ENCODE results near the gene SNX32. TPM values are rescaled to one million over a fixed set of nuclear protein-coding genes. Genes with fewer than 3 reads are reported as not detected.
A peak's percentile ranks its signal among the peaks of the same experiment; 100 is the strongest.

The SNX32 gene
- total and polyA plus RNA-seq, 2 of the 13 experiments (the other 11 are each of a cell fraction or from before 2014, with no cell fraction given) = 0.09 to 0.34 TPM

DNA sequence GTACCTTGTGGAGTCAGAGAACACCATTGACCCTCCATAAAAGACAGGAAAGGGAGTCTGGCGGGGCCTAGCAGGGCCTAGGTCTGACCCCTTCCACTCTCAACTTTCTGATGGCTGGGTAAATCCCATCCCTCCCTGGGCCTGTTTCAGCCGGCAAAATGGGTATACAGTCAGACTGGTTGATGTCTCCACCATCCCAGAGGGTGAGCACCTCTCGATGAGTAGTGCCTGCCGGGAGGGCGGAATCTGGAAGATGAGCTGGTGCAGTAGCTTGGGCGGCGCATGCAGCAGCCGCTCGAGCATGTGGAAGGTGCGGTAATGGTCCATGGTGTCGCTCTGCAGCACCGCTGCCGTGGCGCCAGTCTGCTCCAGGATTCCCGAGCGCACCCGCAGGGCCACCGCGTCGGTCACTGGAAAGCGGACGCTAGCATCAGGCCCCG is 54.0 kb downstream of the SNX32 start (continued):
- no peak for TF ChIP-seq ZNF337 (CRISPR knock-in tag; IDR thresholded peaks at IDR 0.05; ENCODE audit: borderline replicate concordance, low read depth)
- TF ChIP-seq ZNF556 (CRISPR knock-in tag; IDR thresholded peaks at IDR 0.05; ENCODE audit: borderline replicate concordance) = no peak
- 0 out of 2 replicates have a peak, but pooled peaks have one; percentile 27 for TF ChIP-seq ZNF235 (CRISPR knock-in tag; IDR thresholded peaks at IDR 0.05; ENCODE audit: borderline replicate concordance)
- TF ChIP-seq SRF (IDR thresholded peaks at IDR 0.05; ENCODE audit: low read depth, low read length) = no peak
- TF ChIP-seq, protein P1, sequence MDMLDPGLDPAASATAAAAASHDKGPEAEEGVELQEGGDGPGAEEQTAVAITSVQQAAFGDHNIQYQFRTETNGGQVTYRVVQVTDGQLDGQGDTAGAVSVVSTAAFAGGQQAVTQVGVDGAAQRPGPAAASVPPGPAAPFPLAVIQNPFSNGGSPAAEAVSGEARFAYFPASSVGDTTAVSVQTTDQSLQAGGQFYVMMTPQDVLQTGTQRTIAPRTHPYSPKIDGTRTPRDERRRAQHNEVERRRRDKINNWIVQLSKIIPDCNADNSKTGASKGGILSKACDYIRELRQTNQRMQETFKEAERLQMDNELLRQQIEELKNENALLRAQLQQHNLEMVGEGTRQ (IDR thresholded peaks at IDR 0.05; ENCODE audit: low read depth, low read length) = no peak
- TF ChIP-seq, protein P1 (CRISPR knock-in tag; IDR thresholded peaks at IDR 0.05; ENCODE audit: borderline replicate concordance) = 0 out of 2 replicates have a peak, but pooled peaks have one; percentile 21
- no peak for TF ChIP-seq JARID2 (CRISPR knock-in tag; IDR thresholded peaks at IDR 0.05; ENCODE audit: insufficient replicate concordance)
- TF ChIP-seq, protein P2, sequence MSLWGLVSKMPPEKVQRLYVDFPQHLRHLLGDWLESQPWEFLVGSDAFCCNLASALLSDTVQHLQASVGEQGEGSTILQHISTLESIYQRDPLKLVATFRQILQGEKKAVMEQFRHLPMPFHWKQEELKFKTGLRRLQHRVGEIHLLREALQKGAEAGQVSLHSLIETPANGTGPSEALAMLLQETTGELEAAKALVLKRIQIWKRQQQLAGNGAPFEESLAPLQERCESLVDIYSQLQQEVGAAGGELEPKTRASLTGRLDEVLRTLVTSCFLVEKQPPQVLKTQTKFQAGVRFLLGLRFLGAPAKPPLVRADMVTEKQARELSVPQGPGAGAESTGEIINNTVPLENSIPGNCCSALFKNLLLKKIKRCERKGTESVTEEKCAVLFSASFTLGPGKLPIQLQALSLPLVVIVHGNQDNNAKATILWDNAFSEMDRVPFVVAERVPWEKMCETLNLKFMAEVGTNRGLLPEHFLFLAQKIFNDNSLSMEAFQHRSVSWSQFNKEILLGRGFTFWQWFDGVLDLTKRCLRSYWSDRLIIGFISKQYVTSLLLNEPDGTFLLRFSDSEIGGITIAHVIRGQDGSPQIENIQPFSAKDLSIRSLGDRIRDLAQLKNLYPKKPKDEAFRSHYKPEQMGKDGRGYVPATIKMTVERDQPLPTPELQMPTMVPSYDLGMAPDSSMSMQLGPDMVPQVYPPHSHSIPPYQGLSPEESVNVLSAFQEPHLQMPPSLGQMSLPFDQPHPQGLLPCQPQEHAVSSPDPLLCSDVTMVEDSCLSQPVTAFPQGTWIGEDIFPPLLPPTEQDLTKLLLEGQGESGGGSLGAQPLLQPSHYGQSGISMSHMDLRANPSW (CRISPR knock-in tag; IDR thresholded peaks at IDR 0.05; ENCODE audit: borderline replicate concordance) = no peak
- no peak for TF ChIP-seq PHF21A (CRISPR knock-in tag; IDR thresholded peaks at IDR 0.05)
- TF ChIP-seq, protein P3, sequence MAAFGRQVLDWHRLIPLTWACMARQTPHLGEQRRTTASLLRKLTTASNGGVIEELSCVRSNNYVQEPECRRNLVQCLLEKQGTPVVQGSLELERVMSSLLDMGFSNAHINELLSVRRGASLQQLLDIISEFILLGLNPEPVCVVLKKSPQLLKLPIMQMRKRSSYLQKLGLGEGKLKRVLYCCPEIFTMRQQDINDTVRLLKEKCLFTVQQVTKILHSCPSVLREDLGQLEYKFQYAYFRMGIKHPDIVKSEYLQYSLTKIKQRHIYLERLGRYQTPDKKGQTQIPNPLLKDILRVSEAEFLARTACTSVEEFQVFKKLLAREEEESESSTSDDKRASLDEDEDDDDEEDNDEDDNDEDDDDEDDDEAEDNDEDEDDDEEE (CRISPR knock-in tag; IDR thresholded peaks at IDR 0.05) = peak; percentile 32; the same call in 1 of the 2 replicates
- TF ChIP-seq ZFYVE20 (CRISPR knock-in tag; IDR thresholded peaks at IDR 0.05; ENCODE audit: borderline replicate concordance, low read depth) = 0 out of 2 replicates have a peak, but pooled peaks have one; percentile 24
- no peak for TF ChIP-seq ZBTB40 (IDR thresholded peaks at IDR 0.05)
- TF ChIP-seq ZBTB40 (CRISPR knock-in tag; IDR thresholded peaks at IDR 0.05) = peak; percentile 12; the same call in 1 of the 2 replicates
- no peak for TF ChIP-seq ZKSCAN8 (CRISPR knock-in tag; IDR thresholded peaks at IDR 0.05; ENCODE audit: borderline replicate concordance)
